CD4-positive, alpha-beta T cell treated with Interleukin-21 for 1 hour (primary cell): Measurements from ENCODE around the gene PIEZO1.

Source experiments
- DNase-seq: peaks from one replicate; pipeline ENCODE4 v3.0.0-alpha.2; 2020

Gene PIEZO1

GRCh38 chr16:88764913-88765349 is 20.1 kb downstream of the PIEZO1 start:
- no peak for DNase-seq

GRCh38 chr16:88764080-88764479 is 20.9 kb downstream of the PIEZO1 start:
- DNase-seq, result no peak

- no peak for DNase-seq
Measured at GRCh38 chr16:88763502-88764053, 21.4 kb downstream of the PIEZO1 start.

- no peak for DNase-seq
Measured at GRCh38 chr16:88762941-88763340, 22.1 kb downstream of the PIEZO1 start.

GRCh38 chr16:88762258-88762870 is 22.7 kb downstream of the PIEZO1 start:
- DNase-seq, result no peak

- DNase-seq, result no peak
Measured at GRCh38 chr16:88761830-88762229, 23.2 kb downstream of the PIEZO1 start.

GRCh38 chr16:88761143-88761534 is 23.9 kb downstream of the PIEZO1 start:
- DNase-seq, result no peak

- no peak for DNase-seq
Measured at GRCh38 chr16:88760424-88761142, 24.4 kb downstream of the PIEZO1 start.

- DNase-seq, result no peak
Measured at GRCh38 chr16:88759976-88760350, 25.1 kb downstream of the PIEZO1 start.

- DNase-seq, result peak; percentile 59
Measured at GRCh38 chr16:88759245-88759975, 25.6 kb downstream of the PIEZO1 start.

GRCh38 chr16:88758944-88759244 is 26.1 kb downstream of the PIEZO1 start:
- DNase-seq, result no peak

- DNase-seq, result no peak
Measured at GRCh38 chr16:88758227-88758943, 26.6 kb downstream of the PIEZO1 start.

- no peak for DNase-seq
Measured at GRCh38 chr16:88755745-88756443, 29.1 kb downstream of the PIEZO1 start.

GRCh38 chr16:88754912-88755744 is 29.9 kb downstream of the PIEZO1 start:
- DNase-seq, result peak; percentile 37

- no peak for DNase-seq
Measured at GRCh38 chr16:88754109-88754911, 30.7 kb downstream of the PIEZO1 start.

GRCh38 chr16:88753602-88754001 is 31.4 kb downstream of the PIEZO1 start:
- no peak for DNase-seq

- DNase-seq, result no peak
Measured at GRCh38 chr16:88753191-88753590, 31.8 kb downstream of the PIEZO1 start.

- DNase-seq, result no peak
Measured at GRCh38 chr16:88752386-88753002, 32.5 kb downstream of the PIEZO1 start.

GRCh38 chr16:88750854-88751253 is 34.2 kb downstream of the PIEZO1 start:
- DNase-seq, result no peak

- no peak for DNase-seq
Measured at GRCh38 chr16:88749358-88749757, 35.7 kb downstream of the PIEZO1 start.
